Pancreas (tissue), 10 donors: ENCODE results near the gene SCYGR1. TPM values are rescaled to one million over a fixed set of nuclear protein-coding genes. Genes with fewer than 3 reads are reported as not detected.

Source experiments
- ATAC-seq, 4 donors: fragments of 200-7000 bp; cut with Tn5 transposase; one replicate each; pipeline versions ENCODE4 v1.8.0 to v1.9.1; 2020; ENCODE audit warnings: mild to moderate bottlenecking in 4 of 4, moderate library complexity in 4 of 4
- DNase-seq, 6 donors: peaks; one replicate each; pipeline ENCODE4 v3.0.0-alpha.2; 2020
- FAIRE-seq: peaks from 2 replicates; lab custom pipeline; 2012; peaks lifted over from hg19 to GRCh38; lab: Jason Lieb, UNC
- H3K27ac ChIP-seq, 4 donors: fragments of 200-600 bp; sonication (generic); 1 replicate in 3 of 4; 2 replicates in 1 of 4; pipeline versions ENCODE4 v1.5.0 to v1.8.0; 2020
- H3K27me3 ChIP-seq, 4 donors: fragments of 200-600 bp; one replicate each; pipeline ENCODE4 v1.8.0; 2021
- H3K36me3 ChIP-seq, 3 donors: fragments of 200-600 bp; sonication (generic) in 1 of 3; one replicate each; pipeline versions ENCODE4 v1.5.0 to v1.8.0; 2020 to 2021
- H3K4me1 ChIP-seq, 3 donors: fragments of 200-600 bp; one replicate each; pipeline ENCODE4 v1.8.0; 2021
- H3K4me3 ChIP-seq, 4 donors: fragments of 200-600 bp; sonication (generic) in 2 of 4; one replicate each; pipeline versions ENCODE4 v1.5.0 to v1.8.0; 2020 to 2021
- H3K9me3 ChIP-seq, 4 donors: fragments of 200-600 bp; one replicate each; pipeline ENCODE4 v1.8.0; 2021
- CTCF ChIP-seq, 4 donors: fragments of 200-600 bp; sonication (generic) in 3 of 4; IDR thresholded peaks; one replicate each; pipeline versions ENCODE4 v1.5.0 to v1.8.0; 2021; ENCODE audit warnings: antibody characterized with exemption in 4 of 4
- WGBS, 2 donors: extraction: QIAGEN DNeasy Blood & Tissue Kit; methylation state at CpG; one replicate each; pipeline ENCODE4 v1.1.7; 2013; 5-methylcytosine and 5-hydroxymethylcytosine counted together
- intact Hi-C, 3 donors: fragments of 100-400 bp; cut with DNase I; formaldehyde crosslinking; loops; one replicate each; pipeline versions ENCODE4 v1.11.1 to v1.14.2; 2022
- polyA plus RNA-seq, 2 donors: library from polyadenylated mRNA; stranded (reverse); fragments of 200-250 nt; gene quantifications; one replicate each; pipeline ENCODE4 v1.2.3, GENCODE V29; 2013
- total RNA-seq, 6 donors: library from RNA; stranded (reverse); fragmentation: NEBNext Ultra II Directional in 4 of 6; extraction: Animal tissue kit (Norgen Biotek cat#: 25700) in 4 of 6; gene quantifications; one replicate each; pipeline versions ENCODE4 v1.2.1 to v1.2.4, GENCODE V29; 2021 to 2023
- donor health status: healthy with polysubstance abuse.
- donor health status: DM: no; HTN: no; CAD: no; lungs with moderate emphysema.
- donor health status: DM: no; HTN: no; CAD: no.
- donor health status: control.
- donor health status: control.
- donor health status: Bipolar disorder and iron deficiency.
- donor health status: DM: yes; HTN: yes; CAD: no.
- donor health status: DM: no; HTN: no; CAD: no.
- donor health status: DM: no; HTN: no; CAD: no.
- donor health status: DM: yes; HTN: yes; CAD: no.

SCYGR1 gene
- total and polyA plus RNA-seq, 8 donors, result not detected

GRCh38 chr2:227410191-227410590, 22.4 kb upstream of the SCYGR1 start:
- H3K4me3 ChIP-seq, result no peak overlapping the region
- H3K27ac ChIP-seq, result no peak overlapping the region
- ATAC-seq, result no peak
- no peak for FAIRE-seq
- no peak for DNase-seq
- peaks cover 0 to 6% (median 6%) of the 10 kb centered on the region in 3 donors for H3K4me1 ChIP-seq
- no peaks in the 10 kb centered on the region for H3K36me3 ChIP-seq
- intact Hi-C loops, result no loop called here
- WGBS, 2 donors, result 53 to 61% methylated on average over 3 of the region's 3 CpGs
- H3K27me3 ChIP-seq, result no peaks in the 10 kb centered on the region
- no peaks in the 10 kb centered on the region for H3K9me3 ChIP-seq
- TF ChIP-seq CTCF (IDR thresholded peaks at IDR 0.05), result no peak

- H3K36me3 ChIP-seq, result no peaks in the 10 kb centered on the region
- 72 to 77% methylated on average over 16 of the region's 16 CpGs for WGBS, 2 donors
- H3K27ac ChIP-seq, result no peak overlapping the region
- peaks cover 0 to 6% (median 6%) of the 10 kb centered on the region in 3 donors for H3K4me1 ChIP-seq
- ATAC-seq (peak in 2 of 4 donors; percentile 10 to 35), DNase-seq (peak in 1 of 6 donors; percentile 39), FAIRE-seq (no peak)
- H3K9me3 ChIP-seq, result no peaks in the 10 kb centered on the region
- intact Hi-C loops, result loop anchor here in 1 of 3 donors (10.0 kb wide), 1 partner anchor 357 kb away; no protein-coding TSS in a partner anchor
- no peak overlapping the region for H3K4me3 ChIP-seq
- no peaks in the 10 kb centered on the region for H3K27me3 ChIP-seq
- TF ChIP-seq CTCF (IDR thresholded peaks at IDR 0.05), result no peak
Measured at GRCh38 chr2:227407591-227408151, 19.9 kb upstream of the SCYGR1 start.

- Histone ChIP-seq H3K9me3 (no peaks in the 10 kb centered on the region), H3K36me3 (no peaks in the 10 kb centered on the region), H3K27ac (peak overlapping the region in 3 of 4 donors; percentile 14 to 65 (median 28)), H3K4me3 (no peak overlapping the region), H3K4me1 (peaks cover 0 to 6% (median 6%) of the 10 kb centered on the region in 3 donors), H3K27me3 (no peaks in the 10 kb centered on the region)
- intact Hi-C loops, result loop anchor here in 1 of 3 donors (10.0 kb wide), 1 partner anchor 358 kb away; no protein-coding TSS in a partner anchor
- WGBS, 2 donors, result 4 to 8% methylated on average over 7 of the region's 7 CpGs
- DNase-seq (peak in 4 of 6 donors; percentile 55 to 88 (median 66)), FAIRE-seq (no peak), ATAC-seq (peak; percentile 87 to 95 (median 91))
- TF ChIP-seq CTCF (IDR thresholded peaks at IDR 0.05), result peak; percentile 6 to 53 (median 44)
Measured at GRCh38 chr2:227406177-227407031, 18.7 kb upstream of the SCYGR1 start.

- DNase-seq (no peak), FAIRE-seq (no peak), ATAC-seq (no peak)
- H3K4me3 ChIP-seq, result no peak overlapping the region
- TF ChIP-seq CTCF (IDR thresholded peaks at IDR 0.05), result no peak
- H3K9me3 ChIP-seq, result no peaks in the 10 kb centered on the region
- H3K4me1 ChIP-seq, result peaks cover 0 to 6% (median 6%) of the 10 kb centered on the region in 3 donors
- H3K27ac ChIP-seq, result no peak overlapping the region
- WGBS, 2 donors, result 70 to 88% methylated on average over 4 of the region's 4 CpGs
- intact Hi-C loops, result loop anchor here in 1 of 3 donors (10.0 kb wide), 1 partner anchor 360 kb away; no protein-coding TSS in a partner anchor
- H3K27me3 ChIP-seq, result no peaks in the 10 kb centered on the region
- no peaks in the 10 kb centered on the region for H3K36me3 ChIP-seq
Measured at GRCh38 chr2:227404585-227405271, 17.0 kb upstream of the SCYGR1 start.
